ENCODE results near the gene TPP2.

DNA sequence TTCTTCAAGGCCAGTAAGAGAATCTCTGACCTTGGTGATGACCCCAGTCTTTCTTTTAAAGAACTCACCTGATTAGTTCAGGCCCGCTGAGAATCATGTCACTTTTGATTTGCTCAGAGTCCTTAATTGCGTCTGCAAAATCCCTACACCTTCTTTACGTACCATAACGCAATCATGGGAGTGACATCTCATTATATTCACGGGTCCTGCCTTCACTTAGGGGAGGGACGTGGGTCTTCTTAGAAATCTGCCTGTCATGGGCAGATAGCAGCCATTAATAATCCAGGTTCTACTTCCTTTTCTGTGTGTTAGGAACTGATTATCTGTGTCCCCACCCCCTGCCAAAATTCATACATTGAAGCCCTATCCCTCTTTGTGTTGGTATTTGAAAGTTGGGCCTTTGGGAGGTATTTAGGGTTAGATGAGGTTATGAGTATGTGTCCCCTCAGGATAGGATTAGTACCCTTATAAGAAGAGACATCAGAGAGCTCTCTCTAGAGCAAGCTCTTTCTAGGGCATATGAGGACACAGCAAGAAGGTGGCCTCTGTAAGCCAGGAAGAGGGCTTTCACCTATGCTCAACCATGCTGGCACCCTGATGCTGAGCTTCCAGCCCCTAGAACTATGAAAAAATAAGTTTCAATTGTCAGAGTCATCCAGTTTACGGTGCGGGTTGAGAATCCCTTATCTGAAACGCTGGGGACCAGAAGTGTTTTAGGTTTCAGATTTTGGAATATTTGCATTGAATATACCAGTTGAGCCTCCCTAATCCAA lies 9.9 kb downstream of the TPP2 start:
- TF ChIP-seq, protein P1, sequence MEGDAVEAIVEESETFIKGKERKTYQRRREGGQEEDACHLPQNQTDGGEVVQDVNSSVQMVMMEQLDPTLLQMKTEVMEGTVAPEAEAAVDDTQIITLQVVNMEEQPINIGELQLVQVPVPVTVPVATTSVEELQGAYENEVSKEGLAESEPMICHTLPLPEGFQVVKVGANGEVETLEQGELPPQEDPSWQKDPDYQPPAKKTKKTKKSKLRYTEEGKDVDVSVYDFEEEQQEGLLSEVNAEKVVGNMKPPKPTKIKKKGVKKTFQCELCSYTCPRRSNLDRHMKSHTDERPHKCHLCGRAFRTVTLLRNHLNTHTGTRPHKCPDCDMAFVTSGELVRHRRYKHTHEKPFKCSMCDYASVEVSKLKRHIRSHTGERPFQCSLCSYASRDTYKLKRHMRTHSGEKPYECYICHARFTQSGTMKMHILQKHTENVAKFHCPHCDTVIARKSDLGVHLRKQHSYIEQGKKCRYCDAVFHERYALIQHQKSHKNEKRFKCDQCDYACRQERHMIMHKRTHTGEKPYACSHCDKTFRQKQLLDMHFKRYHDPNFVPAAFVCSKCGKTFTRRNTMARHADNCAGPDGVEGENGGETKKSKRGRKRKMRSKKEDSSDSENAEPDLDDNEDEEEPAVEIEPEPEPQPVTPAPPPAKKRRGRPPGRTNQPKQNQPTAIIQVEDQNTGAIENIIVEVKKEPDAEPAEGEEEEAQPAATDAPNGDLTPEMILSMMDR (IDR thresholded peaks at IDR 0.05; ENCODE audit: insufficient read depth, low read depth, low read length), result no peak
- no peak for TF ChIP-seq EZH2 (IDR thresholded peaks at IDR 0.05; ENCODE audit: insufficient read depth, low read length)

Measured in astrocyte (in vitro differentiated cells and primary cell).